Thyroid gland (tissue), 4 donors: ENCODE results near the gene C3orf18.

ENCODE experiments used
- CTCF ChIP-seq, 6 experiments: fragments of 200-600 bp in 3 of 6; fragments of 450-650 bp in 3 of 6; sonication (generic) in 3 of 6; IDR thresholded peaks; one replicate each; pipeline ENCODE4 v1.5.1; 2016 to 2019; ENCODE audit warnings: antibody characterized with exemption in 6 of 6, mild to moderate bottlenecking in 2 of 6, inconsistent platforms in 1 of 6, moderate library complexity in 1 of 6
- POLR2A ChIP-seq, 2 donors: fragments of 450-650 bp; IDR thresholded peaks; one replicate each; pipeline ENCODE4 v1.6.1; 2017; ENCODE audit warnings: antibody characterized with exemption in 2 of 2, mild to moderate bottlenecking in 2 of 2, moderate library complexity in 1 of 2

GRCh38 chr3:50609763-50610085 is 42.2 kb upstream of the C3orf18 start:
- TF ChIP-seq POLR2A (IDR thresholded peaks at IDR 0.05) = no peak
- TF ChIP-seq CTCF (IDR thresholded peaks at IDR 0.05) = no peak
